Activated CD4-positive, alpha-beta T cell treated with anti-CD3 and anti-CD28 coated beads for 1 hour (primary cell): Measurements from ENCODE around the gene SP110.
"Not testable (repeated sequence)": the region's sequence is repeated elsewhere in the genome, so short reads cannot be mapped to it uniquely, and the experiment has no call there.

ENCODE experiments used
- DNase-seq: peaks from one replicate; pipeline ENCODE4 v3.0.0-alpha.2; 2020

SP110 gene

DNA sequence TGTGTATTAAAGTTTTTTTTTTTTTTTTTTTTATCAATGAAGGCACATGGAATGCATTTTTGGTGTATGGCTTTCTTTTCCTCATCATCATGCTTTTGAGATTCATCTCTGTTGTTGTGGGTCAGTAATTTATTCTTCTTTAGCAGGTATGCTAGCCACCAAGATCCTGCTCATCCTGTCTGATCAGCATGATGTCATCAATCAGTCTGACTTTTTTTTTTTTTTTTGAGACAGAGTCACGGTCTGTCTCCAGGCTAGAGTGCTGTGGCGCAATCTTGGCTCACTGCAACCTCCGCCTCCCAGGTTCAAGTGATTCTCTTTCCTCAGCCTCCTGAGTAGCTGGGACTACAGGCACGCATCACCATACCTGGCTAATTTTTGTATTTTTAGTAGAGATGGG, 3.0 kb upstream of the SP110 start:
- DNase-seq: not testable (repeated sequence)

DNA sequence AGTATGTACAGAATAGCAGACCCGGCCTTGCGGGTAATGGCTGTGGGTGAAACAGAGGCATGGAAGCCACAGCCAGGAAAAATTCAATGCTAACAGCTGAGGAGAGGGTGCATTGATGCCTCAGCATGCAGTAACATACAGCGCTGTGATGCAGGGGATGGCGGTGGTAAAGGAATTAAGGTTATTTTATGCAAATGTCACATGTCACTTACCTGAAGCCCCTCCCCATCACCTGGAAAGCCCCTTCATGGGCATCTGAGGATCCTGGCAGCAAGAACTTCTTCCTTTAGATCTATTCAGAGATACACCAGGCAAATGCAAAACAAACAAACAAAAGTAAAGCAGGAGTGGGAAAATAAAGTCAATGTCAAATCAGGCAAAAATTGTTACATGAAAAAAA, 1.7 kb upstream of the SP110 start:
- no peak for DNase-seq

DNA sequence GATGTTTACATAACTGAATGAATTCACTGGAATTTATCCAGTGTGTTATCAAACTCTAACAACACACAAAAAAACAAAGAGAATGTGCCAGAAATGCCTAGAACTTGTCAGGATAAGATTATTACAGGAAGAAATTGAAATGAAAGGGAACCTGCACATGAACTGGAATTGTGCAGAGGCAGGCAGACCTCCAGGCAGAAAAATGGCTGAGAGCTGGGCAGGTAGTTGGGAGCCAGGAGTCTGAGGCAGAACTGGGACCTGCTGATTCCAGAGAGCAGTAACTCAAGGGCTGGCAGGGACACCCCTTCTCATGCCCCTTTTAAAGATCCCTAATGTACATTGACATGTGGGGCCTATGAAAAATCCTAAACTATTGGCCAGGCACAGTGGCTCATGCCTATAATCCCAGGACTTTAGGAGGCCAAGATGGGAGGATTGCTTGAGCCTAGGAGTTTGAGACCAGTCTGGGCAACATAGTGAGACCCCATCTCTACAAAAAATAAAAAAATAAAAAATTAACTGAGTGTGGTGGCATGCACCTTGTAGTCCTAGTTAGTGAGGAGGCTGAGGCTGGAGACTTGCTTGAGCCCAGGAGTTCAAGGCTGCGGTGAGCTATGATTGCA, 674 bp upstream of the SP110 start:
- DNase-seq: no peak

DNA sequence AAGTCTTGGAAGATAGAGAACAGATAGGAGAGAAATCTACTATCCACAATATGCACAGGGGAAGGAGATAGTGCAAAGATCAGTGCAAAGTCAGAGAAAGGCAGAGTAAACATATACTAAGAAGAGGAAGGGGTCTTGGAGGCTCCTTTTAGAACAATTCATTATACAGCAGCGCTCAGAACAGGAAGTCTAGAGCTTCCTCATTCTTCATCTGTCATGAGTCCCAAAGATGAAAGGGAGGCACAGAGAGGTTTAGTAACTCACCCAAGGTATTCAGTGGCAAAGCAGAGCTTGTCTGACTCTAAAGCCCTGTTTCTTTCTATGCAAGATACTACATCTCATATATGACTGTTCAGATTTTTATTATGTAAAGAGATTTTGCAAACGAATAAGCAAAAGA, 1.4 kb downstream of the SP110 start:
- DNase-seq: no peak

DNA sequence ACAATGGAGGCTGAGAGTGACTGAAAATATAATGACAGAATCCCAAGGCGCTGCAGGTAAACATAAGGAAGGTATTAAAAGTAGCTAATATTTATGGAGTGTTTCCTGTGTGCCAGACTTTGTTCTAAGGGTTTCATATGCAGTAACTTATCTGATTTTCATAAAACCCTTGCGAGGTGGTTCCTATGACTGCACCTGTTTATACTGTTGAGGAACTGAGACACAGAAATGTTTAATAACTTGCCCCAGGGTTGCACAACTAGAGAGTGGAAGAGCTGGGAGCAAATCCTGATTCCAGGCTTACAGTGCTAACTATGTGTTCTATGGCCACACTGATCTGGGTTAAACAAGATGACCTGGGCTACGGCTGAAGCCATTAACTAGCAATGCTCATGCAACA, 2.4 kb downstream of the SP110 start:
- DNase-seq: no peak

DNA sequence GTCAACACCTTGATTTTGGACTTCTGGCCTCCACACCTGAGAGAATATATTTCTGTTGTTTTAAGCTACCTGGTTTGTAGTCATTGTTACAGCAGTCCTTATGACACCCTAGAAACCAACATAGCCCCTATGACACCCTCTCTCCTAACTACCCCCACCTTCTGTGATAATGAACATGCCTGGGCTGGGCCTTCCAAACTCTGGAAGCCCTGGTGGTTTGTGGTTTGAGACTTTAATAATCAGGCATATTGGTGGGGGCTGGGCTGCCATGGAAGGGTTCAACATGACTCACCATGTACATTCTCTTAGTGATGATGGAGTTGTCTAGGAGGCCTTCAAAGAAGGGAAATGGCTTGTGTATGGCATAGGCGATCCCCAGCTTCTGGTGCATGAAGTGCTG, 3.3 kb downstream of the SP110 start:
- no peak for DNase-seq

DNA sequence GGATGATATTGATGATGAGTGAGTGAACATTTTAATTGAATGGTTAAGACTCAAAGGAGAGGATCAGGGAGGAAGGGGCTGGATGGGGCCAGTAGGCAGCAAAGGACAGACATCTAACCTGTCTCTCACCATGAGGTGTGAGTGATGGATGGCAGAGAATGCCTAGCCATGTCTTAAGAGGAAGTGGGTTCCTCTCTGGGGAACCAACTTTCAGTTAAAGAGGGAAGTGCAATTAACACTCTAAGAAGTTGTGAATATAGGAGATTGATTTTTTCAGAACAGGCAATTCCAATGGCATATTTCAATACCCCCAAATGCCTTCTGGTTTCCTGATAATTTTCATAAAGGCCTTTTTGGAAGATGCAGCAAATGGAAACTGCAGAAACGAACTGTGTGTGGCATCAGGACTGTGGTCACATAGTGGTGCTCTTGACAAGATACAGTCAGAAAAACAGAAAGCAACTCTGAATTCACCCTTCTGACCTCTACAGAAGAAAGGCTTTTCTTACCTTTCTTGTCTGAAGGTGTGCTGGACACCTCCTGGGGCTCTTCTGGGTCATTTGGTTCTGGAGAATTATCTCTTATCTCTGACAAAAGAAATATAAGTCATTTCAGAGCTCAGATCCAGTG, 10.2 kb downstream of the SP110 start:
- DNase-seq: no peak

DNA sequence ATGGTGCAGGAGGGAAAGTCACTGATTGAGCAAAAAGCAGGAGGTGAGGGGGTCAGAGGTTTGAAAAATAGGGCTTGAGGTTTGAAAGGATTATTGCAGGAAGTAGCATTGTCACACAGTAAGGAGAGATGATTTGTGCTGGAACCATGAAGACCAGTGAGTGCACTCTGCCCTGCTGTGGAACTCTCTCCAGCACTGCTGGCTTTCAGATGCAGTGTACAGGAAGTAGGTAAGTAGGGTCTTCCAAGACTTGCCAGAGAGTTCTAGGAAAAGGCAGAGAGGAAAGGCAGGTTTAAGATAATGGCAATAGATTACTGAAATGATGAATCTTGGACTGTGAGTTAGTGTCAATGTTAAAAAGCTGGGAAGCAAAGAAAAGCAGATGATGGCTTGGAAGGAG, 11.2 kb downstream of the SP110 start:
- no peak for DNase-seq

DNA sequence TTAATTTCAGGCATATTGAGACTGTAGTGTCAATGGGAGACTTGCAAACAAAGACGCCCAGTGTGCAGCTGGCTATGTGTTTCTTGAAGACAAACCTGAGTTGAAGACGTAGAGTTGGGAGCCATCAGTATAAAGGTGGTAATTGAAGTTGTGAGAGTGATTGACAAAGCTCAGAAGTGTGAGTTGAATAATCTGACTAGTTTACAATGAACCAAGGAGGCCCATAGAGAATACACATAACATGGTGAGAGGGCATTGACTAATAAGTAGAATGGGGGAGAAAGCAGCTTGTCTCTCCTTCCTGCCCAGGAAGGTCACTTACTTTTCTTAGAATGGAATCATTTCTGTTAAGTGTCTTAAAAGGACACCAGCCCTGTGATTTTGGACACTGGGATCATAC, 14.1 kb downstream of the SP110 start:
- DNase-seq: no peak

DNA sequence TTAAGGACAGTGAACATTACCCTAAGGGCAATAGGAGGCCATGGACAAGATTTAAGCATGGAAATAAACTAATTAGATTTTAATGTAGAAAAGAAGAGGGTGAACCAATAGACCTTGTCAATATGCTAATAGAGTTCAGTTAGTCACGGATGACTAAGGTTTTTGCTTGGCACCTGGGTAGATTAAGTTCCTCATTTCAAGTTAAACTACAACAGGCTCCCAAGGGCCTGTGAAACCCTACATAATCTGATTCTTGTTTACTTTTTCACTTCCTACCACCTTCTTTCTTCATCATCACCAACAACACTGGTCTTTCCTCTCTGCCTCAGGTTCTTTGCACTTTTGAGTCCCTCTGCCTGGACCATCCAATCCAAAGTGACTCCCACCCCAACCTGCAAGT, 14.8 kb downstream of the SP110 start:
- no peak for DNase-seq

DNA sequence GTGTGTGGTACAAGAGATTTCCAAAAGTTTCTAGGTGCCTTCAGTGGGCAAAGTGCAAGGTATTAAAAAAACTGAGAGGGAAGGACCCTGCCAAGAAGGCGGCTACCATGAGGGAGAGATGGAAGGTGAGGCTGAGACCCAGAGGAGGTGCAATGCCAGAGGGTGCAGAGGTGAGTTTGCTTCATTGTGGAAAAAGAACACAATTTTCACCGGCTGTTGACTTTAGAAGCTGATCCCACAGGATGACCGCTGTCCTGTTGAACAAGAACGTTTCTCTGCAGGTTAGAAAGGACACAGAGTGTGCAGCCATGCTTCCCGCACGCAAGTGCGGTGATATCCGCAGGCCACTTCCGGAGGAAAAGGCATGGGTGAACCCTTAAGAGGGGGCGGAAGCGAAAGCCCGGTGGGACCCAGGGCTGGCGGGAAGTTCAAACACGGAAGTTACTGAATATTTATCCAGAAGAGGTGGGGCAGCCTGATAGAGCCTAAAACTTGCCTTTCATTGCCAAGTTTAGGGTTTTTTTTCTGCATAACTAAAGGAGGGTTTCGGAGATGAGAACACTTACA, 16.6 kb downstream of the SP110 start:
- DNase-seq: no peak

DNA sequence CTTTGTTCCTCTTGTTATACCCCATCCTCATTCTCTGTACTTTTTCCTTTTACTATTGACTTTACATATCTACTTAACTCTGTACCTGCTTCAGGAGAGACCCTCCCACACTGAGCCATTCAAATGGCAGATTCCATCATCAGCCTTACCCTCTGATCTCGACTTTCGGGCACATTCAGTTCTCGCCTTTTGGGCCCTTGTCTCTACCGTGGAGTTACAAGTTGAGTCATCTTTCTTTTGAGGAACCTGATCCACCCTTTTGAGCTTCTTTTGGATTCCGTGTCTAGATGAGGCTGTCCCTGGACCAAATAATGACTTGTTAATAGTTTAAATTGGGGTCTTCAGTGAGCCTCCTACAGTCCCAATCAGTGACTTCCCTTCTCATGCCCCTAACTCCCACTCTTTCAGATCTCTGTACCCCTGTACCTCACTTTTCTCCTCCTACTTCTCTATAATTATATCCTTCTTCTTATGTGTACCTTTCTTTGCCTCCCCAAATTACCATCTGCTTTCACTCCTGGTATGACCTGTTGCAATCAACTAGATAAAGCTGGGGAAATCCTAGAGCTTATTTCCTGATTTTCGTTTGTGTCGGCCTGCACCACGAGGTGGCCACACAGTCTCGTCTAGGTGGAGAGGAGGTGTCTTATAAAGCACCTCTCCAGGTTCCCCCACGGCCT, 17.2 kb downstream of the SP110 start:
- no peak for DNase-seq

DNA sequence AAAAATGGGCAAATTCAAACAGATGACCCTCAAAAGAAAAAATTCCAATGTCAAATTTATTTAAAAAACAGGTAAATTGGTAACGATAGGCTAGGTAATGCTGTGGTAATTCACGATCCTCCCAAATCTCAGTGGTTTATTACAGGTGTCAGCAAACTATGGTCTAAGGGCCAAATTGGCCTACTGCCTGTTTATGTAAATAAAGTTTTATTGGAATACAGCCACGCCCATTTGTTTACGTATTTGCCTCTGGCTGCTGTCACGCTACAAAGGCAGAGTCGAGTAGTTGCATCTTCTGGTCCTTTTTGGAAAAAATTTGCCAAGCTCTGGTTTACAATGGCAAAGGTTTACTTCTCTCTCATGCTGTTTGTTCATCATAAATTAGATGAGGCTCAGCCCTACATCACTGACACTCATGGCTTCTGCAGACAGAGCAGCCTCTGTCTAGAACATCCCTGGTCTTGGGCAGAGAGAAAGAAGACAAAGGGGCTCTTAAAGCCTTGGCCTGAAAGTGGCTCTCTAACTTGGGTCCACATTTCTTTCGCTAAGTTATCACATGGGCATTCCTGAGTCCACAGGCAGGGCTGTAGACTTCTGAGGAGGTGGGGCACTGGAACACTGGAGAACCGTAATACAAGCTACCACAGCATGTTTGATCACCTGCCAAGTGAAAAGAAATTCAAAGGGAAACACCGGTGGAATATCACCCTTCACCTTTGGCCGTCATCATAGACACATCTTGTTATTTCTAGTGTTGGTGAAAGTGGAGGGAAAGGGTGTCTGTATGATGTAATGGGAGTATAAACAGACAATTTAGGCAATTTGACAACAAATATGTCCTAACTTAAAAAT, 34.8 kb downstream of the SP110 start:
- DNase-seq: no peak

DNA sequence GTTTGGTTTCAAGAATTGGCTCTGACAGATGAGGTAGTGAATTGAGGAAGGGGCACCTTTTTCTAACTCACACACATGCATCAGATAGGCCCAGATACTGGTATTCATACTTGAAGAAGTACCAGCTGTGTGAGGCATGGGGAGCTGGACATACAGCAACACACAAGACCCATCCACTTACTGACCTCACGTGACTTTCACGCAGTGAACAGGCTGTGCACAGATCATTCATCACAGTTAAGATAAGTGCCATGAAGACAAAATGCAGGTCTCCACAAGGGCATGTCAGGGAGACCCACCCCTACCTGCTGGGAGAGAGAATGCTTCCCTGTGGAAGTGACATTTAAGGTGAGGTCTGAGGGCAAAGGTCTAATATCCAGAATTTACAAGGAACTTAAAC, 38.6 kb downstream of the SP110 start:
- no peak for DNase-seq

DNA sequence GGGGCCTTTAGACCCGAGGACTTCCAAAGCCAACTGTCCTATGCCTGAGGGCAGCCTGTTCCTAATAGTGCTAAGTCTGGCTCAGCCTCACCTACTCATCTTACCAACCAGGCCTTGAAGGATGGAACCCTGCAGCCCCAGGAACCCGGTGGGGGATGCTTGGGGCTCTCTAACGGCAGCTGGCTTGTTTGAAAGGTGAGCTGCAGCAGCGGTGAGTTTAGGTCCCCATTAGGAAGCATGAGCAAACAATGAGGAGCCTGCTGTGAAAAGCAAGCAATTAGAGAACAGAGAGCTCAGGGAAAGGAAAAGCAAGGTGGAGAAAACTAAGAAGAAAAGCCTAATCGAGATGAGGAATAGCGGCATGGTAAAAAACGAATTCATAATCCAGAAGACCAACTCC, 39.9 kb downstream of the SP110 start:
- no peak for DNase-seq

DNA sequence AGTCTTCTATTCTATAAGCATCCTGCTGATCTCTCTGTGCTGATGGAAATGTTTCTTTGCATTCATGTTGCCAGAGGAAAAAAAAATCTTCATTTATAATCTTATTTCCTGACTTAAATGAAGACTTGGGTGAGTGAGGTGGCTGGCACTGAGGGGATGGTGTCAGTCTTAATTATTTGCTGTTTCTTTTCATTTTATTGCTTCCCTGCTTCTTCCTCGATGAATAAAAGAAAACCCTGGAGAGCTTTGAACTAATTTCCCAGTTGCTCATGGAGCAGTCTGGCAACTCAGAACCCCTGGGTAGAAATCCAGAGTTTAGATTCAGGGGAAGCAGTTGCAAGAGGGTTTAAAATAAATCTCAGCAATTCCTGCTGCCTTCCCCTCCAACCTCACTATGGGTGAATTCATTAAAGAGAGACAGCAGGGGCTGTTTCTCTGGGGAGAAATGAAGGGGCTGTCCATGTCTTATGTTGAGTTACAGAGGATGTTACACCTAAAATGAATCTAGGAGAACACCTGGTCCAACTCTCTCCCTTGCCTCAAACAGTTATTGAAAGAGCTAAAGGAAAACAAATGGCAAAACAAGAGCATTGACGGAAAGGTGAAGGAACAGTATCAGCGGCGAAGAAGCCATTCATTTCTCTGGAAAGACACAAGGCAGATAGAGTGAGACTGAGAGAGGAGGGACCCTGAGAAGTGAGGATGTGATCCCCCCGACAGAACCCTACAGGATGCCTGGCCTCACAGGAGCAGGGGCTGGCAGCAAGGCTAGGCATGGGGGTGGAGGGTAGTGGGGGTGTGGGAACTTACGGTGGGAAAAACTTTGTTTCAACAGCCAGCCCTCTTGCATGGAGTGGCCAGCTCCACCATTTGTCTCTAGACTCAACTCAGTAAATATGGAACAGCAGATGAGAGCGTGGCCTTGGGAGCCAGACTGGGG, 41.0 kb downstream of the SP110 start:
- DNase-seq: no peak

DNA sequence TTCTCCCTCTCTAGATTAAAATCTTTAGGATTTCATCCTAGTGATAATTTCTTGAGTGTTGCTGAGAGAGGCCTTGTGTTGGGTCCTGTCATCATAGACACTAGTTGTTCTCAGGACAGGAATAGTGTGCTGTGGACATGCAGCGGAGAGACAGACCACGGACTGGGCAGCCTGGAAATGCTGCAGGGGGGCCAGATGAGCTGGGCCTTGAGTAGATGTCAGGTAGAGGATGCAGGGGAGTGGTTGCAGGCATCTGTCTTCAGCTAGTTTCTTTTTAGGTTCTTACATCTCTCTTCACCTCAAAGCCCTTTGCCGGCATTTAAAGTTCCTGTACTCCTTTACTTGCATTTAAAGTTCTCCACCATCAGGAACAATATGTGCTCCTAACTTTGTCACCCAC, 42.8 kb downstream of the SP110 start:
- DNase-seq: no peak

DNA sequence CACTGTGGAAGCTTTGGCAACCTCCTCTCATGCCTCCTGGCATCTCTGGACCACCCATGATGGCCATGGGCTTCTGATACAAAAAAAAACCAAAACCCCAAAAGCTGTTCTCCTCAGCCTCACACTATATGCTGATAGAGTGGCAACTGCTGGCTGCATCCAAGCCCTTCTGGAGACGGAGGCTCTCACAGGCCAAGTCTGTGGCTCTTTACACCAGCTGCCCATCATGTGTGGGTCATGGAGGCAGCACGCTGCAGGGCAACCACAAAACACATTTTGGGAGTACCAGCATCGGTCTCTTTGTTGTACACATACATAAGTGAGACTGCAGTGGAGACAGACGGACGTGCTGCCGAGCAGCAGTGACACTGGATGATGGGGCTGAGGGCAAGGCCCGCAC, 45.3 kb downstream of the SP110 start:
- DNase-seq: no peak

DNA sequence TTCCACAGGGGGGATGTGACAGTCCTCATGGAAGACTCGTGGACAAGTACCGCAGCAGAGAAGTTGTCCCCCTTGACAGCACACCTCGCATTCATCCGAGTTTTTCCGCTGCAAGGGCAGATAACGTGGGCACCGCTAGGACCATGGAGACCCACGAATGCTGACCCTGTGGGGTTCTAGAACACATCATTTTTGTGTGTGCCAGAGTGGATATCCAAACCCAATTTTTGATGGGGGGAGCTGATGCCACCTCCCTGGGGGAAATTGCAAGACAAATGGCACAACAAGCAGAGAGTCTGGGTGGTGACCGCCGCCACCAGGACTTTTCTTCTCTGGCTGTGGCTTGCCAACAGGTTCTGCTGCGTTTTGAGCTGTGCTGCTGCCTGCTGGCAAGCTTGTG, 46.9 kb downstream of the SP110 start:
- no peak for DNase-seq

DNA sequence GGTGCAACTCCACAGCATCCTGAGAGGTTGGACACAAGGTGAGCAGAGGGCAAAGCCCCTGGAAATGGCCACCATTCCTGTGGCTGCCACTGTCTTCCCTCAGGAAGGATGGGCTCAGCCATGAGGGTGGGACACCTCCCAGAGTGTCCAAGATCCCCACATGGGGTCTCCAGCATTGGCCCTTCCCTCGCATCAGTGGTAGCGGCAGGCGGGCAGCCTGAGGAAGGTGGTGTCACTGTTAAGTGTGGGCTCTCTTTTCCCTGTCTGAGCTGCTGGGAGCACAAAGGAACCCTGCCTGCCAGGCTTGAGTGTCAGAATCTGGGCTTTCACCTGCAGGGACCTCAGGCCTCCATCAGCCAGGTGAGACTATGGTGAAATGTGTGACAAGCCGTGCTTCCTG, 47.6 kb downstream of the SP110 start:
- DNase-seq: no peak

DNA sequence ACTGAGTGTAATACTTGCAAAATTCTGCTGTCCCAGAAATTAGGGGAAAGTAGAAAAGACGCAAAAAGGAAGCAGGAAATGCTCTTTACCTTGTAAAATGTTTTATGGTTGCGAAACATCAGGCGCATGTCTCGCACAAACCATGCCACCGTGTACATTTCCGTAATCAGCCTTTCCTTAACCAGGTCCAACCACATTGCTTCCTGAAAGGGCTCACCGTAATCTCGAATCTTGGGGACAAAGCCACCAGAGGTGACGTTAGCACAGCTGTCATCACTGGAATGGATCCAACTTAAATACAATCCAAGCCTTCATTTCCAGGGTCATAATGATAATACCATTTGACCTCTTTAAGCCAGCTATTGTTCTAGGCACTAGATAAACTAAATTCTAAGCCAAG, 49.3 kb downstream of the SP110 start:
- DNase-seq: no peak

DNA sequence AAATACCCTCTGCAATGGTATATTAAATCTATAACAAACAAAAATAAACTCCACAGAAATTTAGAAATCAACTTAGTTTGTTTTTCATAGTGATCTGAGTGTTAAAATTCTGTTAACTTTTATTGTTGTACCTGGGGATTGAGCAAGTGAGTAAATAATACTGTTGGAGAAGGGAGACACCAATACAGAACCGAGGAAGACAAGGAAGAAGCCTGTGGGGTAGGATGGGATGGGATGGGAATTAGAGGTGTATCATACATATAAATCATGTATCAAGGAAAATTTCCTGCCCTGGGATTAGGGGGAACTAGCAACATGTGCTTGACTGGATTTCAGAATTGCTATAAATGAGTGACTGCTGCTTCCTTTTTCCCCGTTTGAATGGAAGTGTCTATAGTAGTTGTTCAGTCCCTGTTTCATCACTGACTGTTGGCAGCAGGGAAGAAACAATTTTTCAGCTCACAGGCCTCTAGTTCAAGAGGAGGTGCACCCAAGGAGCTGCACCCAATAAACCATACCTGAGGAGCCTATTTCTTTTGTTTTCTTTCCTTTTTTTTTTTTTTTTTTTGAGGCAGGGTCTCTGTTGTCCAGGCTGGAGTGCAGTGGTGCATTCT, 53.1 kb downstream of the SP110 start:
- DNase-seq: no peak
